ENCODE results near the gene AKR7A2.
A peak's percentile ranks its signal among the peaks of the same experiment; 100 is the strongest.

AKR7A2 gene

DNA sequence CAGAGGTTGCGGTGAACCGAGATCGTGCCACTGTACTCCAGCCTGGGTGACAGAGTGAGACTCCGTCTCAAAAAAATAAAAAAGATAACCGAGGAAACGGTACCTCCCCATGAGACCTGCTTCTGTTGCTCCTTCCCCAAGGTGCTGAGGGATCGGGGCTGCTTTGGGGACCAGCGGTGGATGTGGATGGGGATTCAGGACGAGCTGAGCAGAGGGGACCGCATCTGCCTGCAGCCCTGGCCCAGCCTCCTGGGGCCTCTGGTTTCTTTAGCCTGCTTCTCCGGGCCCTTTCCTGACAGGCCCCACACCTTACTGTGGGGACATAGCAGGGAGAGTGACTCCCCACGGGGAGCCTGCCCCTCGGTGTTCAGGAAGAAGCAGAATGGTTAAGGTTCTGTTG lies 17.2 kb upstream of the AKR7A2 start:
- no peaks in the 10 kb centered on the region for H3K4me1 Mint-ChIP-seq
- peaks cover 43% of the 10 kb centered on the region for H3K36me3 Mint-ChIP-seq (ENCODE audit: insufficient read depth)
- no peak for DNase-seq (ENCODE audit: low spot score in 2 of 2)
- peak overlapping the region; percentile 65 for H3K27ac Mint-ChIP-seq (ENCODE audit: low read depth)
- H3K4me3 Mint-ChIP-seq = peak overlapping the region; percentile 14
- no peaks in the 10 kb centered on the region for H3K9me3 Mint-ChIP-seq
- no peaks in the 10 kb centered on the region for H3K27me3 Mint-ChIP-seq
- no peak for ATAC-seq (replicated peaks; ENCODE audit: extremely low read depth, poor library complexity, severe bottlenecking)

DNA sequence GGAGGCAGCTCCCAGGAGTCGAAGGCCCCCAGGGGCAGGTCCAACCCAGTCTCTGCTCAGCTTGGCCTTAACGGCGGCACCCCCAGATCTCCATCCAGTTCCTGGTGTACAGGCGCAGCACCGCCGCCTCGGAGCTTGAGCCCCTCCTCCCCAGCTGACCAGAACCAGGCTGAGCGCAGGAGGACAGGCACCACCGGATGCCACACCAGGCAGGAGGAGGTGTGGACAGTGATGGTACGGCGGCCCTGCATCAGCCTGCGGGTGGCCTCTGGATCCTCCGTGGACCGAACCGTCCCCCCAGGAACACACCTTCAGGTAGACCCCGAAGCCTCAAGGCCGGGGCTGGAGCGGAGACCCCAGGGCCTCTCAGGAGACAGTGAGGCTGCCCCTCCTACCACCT lies 16.5 kb upstream of the AKR7A2 start:
- Mint-ChIP-seq H3K36me3 (ENCODE audit: insufficient read depth) (peaks cover 46% of the 10 kb centered on the region), H3K27ac (ENCODE audit: low read depth) (peak overlapping the region; percentile 71), H3K4me1 (no peaks in the 10 kb centered on the region), H3K9me3 (no peaks in the 10 kb centered on the region), H3K27me3 (no peaks in the 10 kb centered on the region), H3K4me3 (no peak overlapping the region)
- ATAC-seq (replicated peaks; ENCODE audit: extremely low read depth, poor library complexity, severe bottlenecking) (no peak), DNase-seq (ENCODE audit: low spot score in 2 of 2) (no peak)

DNA sequence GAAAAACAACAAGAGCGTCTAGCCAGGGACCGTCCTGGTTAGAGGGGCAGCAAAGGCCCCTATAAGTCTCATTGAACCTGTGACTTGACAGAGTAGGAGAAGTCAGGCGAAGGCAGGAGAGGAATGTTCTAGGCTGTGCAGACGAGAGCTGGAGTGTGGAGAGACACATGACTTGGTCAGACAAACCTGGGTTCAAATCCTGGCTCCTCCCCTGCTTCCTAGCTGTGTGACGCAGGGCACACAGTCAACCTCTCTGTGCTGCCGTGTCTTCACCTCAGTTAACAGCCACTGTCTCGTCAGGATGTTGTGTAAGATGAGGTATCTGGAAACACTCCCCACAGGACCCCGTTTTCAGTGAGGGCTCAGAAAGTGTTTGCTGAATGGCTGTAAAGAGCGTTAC lies 15.8 kb upstream of the AKR7A2 start:
- Mint-ChIP-seq H3K4me1 (no peaks in the 10 kb centered on the region), H3K4me3 (no peak overlapping the region), H3K36me3 (ENCODE audit: insufficient read depth) (peaks cover 48% of the 10 kb centered on the region), H3K27ac (ENCODE audit: low read depth) (peak overlapping the region; percentile 71), H3K9me3 (no peaks in the 10 kb centered on the region), H3K27me3 (no peaks in the 10 kb centered on the region)
- DNase-seq (ENCODE audit: low spot score in 2 of 2) (no peak), ATAC-seq (replicated peaks; ENCODE audit: extremely low read depth, poor library complexity, severe bottlenecking) (no peak)

DNA sequence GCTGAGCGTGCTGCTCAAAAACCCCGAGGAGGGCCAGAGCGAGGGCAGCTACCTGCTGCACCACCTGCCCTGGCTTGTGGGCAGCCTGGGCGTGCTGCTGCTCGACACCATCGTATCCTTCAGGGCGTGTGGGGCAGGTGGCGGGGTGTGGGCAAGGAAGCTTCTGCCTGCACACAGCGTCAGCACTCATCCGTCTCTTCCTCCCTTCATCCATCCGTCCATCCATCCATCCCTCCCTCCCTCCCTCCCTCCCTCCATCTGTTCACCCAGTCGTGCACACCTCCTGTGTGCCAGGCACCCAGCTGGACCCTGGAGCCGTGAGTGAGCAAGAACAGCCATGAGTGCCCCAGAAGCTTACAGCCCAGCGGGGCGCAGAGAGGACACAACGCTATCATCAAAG lies 15.4 kb upstream of the AKR7A2 start:
- Mint-ChIP-seq H3K36me3 (ENCODE audit: insufficient read depth) (peaks cover 50% of the 10 kb centered on the region), H3K27me3 (no peaks in the 10 kb centered on the region)

DNA sequence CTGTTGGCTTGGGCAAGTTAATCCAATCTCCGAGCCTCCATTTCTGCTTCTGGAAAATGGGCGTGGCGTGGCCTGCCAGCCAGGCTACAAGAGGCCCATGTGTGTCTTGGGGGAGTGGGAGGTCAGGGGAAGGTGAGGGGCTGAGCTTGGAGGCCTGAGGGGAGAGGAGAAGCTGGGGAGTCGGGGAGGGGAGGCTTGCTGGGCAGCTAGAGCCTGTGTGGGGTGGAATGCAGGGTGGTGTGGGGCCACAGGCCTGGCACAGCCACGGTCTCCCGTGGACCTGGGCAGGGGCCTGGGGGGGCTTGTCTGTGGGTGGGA lies 14.8 kb upstream of the AKR7A2 start:
- Mint-ChIP-seq H3K9me3 (no peaks in the 10 kb centered on the region), H3K27ac (ENCODE audit: low read depth) (peak overlapping the region; percentile 29), H3K4me3 (no peak overlapping the region), H3K4me1 (peaks cover 9% of the 10 kb centered on the region), H3K27me3 (no peaks in the 10 kb centered on the region), H3K36me3 (ENCODE audit: insufficient read depth) (peaks cover 52% of the 10 kb centered on the region)
- no peak for DNase-seq (ENCODE audit: low spot score in 2 of 2)
- ATAC-seq (replicated peaks; ENCODE audit: extremely low read depth, poor library complexity, severe bottlenecking) = no peak

More for the DNA sequence above, 15.4 kb upstream of the AKR7A2 start:
- peak overlapping the region; percentile 71 for H3K27ac Mint-ChIP-seq (ENCODE audit: low read depth)
- DNase-seq (ENCODE audit: low spot score in 2 of 2) = no peak
- no peak overlapping the region for H3K4me3 Mint-ChIP-seq
- no peaks in the 10 kb centered on the region for H3K9me3 Mint-ChIP-seq
- no peak for ATAC-seq (replicated peaks; ENCODE audit: extremely low read depth, poor library complexity, severe bottlenecking)
- peaks cover 3% of the 10 kb centered on the region for H3K4me1 Mint-ChIP-seq

DNA sequence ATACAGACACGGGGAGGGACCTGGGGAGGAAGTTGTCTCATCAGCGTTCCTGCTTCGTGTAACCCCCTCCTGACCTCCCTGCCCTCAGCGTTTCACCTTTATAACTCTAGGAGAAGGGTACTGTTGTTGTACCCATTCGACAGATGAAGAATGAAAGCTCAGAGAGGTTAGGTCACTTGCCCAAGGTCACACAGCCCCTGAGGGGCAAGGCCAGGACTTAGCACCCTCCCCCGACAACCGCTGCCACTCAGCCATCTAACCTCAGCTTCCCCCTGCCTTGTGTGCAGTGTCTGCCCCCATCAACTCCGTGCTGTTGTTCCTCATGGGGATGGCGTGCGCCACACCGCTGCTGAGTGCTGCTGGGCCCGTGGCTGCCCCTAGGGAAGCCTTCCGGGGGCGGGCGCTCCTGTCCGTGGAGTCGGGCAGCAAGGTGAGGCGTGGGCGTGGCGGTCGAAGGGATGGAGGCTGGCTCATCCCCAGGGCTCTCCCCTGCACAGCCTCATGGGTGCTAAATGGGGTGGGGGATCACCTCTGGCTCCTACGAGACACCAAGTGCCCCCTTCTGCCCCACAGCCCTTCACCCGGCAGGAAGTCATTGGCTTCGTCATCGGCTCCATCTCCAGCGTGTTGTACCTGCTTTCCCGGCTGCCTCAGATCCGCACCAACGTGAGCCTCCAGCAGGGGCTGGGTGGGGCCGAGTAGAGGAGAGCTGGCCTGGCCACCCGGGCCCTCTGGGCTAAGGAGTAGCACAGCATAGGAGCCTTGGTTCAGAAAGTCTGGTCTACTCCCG lies 14.2 kb upstream of the AKR7A2 start:
- no peak for ATAC-seq (replicated peaks; ENCODE audit: extremely low read depth, poor library complexity, severe bottlenecking)
- Mint-ChIP-seq H3K36me3 (ENCODE audit: insufficient read depth) (peaks cover 51% of the 10 kb centered on the region), H3K4me3 (no peak overlapping the region), H3K27me3 (no peaks in the 10 kb centered on the region), H3K9me3 (no peaks in the 10 kb centered on the region), H3K4me1 (peaks cover 10% of the 10 kb centered on the region), H3K27ac (ENCODE audit: low read depth) (peak overlapping the region; percentile 29)
- DNase-seq (ENCODE audit: low spot score in 2 of 2) = no peak

DNA sequence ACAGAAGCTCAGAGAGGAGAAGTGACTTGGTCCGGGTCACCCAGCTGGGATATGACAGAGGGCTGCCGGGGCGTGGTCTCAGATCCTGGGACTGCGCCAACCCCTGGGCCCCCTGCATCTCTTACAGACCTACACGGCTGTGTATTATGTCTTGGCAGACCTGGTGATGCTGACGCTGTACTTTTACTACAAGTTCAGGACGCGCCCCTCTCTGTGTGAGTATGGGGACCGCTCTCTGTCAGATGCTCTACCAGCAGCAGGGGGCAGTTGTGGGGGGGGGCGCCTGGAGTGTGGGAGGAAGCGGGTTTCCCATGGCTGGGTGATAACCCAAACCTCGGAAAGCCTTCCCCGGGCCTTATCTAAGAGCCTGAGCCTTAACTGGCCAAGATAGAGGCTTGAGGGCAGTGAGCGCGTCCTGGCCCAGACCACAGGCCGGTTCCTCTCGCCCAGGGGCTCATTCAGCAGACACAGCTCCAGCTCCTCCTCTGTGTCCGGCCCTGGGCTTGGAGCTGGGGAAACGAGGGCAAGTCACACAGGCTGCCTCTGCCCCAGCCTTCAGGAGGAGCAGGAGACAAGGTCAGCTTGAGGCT lies 13.5 kb upstream of the AKR7A2 start:
- DNase-seq (ENCODE audit: low spot score in 2 of 2) (no peak), ATAC-seq (replicated peaks; ENCODE audit: extremely low read depth, poor library complexity, severe bottlenecking) (no peak)
- H3K9me3 Mint-ChIP-seq = no peaks in the 10 kb centered on the region
- H3K27ac Mint-ChIP-seq (ENCODE audit: low read depth) = no peak overlapping the region
- H3K4me3 Mint-ChIP-seq = no peak overlapping the region
- H3K4me1 Mint-ChIP-seq = peaks cover 10% of the 10 kb centered on the region
- H3K27me3 Mint-ChIP-seq = no peaks in the 10 kb centered on the region
- H3K36me3 Mint-ChIP-seq (ENCODE audit: insufficient read depth) = peaks cover 53% of the 10 kb centered on the region

DNA sequence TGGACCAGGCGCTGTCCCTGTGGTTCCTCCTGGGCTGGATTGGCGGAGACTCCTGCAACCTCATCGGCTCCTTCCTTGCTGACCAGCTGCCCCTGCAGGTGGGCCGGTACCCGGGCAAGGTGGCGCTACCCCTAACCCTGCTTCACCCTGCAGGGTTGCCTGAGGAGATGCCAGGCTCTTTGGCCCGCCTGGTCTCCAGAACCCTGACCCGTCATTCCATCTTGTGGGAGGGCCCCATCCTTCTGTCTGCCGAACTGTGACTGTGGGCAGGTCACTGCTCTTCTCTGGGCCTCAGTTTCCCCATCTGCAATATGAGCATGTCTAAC lies 12.7 kb upstream of the AKR7A2 start:
- ATAC-seq (replicated peaks; ENCODE audit: extremely low read depth, poor library complexity, severe bottlenecking) = no peak
- no peak for DNase-seq (ENCODE audit: low spot score in 2 of 2)
- H3K27ac Mint-ChIP-seq (ENCODE audit: low read depth) = peak overlapping the region; percentile 55
- H3K36me3 Mint-ChIP-seq (ENCODE audit: insufficient read depth) = peaks cover 50% of the 10 kb centered on the region
- no peaks in the 10 kb centered on the region for H3K9me3 Mint-ChIP-seq
- H3K4me3 Mint-ChIP-seq = no peak overlapping the region
- H3K4me1 Mint-ChIP-seq = peaks cover 10% of the 10 kb centered on the region
- no peaks in the 10 kb centered on the region for H3K27me3 Mint-ChIP-seq

DNA sequence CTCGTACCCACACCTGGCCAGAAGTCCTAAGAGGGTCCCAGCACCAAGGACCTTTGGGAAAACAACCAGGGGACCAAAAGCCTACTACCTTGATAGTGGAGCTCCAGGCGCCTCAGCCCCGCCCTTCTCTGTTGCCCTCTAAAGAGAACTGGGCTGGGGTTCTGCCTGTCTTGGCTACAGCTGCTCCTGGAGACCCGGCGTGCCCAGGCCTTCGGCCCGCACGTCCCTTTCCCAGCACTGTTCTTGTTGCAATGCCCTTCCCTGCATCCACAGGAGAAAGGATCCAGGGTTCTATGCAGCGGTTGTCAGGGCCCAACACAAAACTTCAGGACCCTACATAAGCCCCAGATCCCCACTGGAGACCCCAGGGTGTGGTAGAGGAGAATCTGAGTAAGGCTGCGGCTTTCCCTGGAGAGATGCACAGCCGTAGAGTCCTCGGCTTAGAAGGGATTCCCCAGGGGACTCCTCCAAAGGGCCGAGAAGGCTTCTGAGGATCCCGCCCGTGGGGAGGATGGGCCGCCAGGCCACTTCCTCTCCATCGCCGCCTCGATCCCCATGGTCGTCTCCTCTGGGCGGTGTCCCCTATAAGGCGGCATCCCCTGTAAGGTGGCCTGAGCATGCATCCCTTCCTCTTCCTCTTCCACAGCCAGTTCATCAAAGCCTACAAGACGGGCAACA lies 12.2 kb upstream of the AKR7A2 start:
- Mint-ChIP-seq H3K4me3 (no peak overlapping the region), H3K4me1 (peaks cover 10% of the 10 kb centered on the region), H3K27me3 (no peaks in the 10 kb centered on the region), H3K9me3 (no peaks in the 10 kb centered on the region), H3K36me3 (ENCODE audit: insufficient read depth) (peaks cover 49% of the 10 kb centered on the region), H3K27ac (ENCODE audit: low read depth) (peak overlapping the region; percentile 55)
- DNase-seq (ENCODE audit: low spot score in 2 of 2) (no peak), ATAC-seq (replicated peaks; ENCODE audit: extremely low read depth, poor library complexity, severe bottlenecking) (no peak)

DNA sequence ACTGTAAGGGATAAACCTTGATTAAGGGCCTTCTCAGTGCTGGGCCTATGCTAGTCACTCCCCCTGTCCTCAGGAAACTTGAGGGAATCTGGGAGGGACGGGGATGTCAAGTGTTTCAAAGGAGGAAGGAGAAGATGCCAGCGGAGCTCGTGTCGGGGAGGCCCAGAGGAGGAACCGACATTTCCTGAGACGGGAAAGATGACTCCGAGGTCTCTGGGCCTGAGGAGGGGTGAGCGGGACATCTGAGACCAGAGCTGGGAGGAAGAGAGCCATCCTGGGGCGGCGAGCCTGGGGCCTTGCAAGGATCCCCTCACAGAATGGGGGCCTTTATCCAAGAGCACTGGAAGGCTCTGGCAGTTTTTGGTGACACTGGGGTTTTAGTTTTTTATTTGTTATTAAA lies 10.5 kb upstream of the AKR7A2 start:
- DNase-seq (ENCODE audit: low spot score in 2 of 2) (no peak), ATAC-seq (replicated peaks; ENCODE audit: extremely low read depth, poor library complexity, severe bottlenecking) (no peak)
- H3K36me3 Mint-ChIP-seq (ENCODE audit: insufficient read depth) = peaks cover 50% of the 10 kb centered on the region
- H3K27me3 Mint-ChIP-seq = no peaks in the 10 kb centered on the region
- H3K9me3 Mint-ChIP-seq = no peaks in the 10 kb centered on the region
- H3K4me1 Mint-ChIP-seq = peaks cover 10% of the 10 kb centered on the region
- H3K27ac Mint-ChIP-seq (ENCODE audit: low read depth) = no peak overlapping the region
- H3K4me3 Mint-ChIP-seq = no peak overlapping the region

DNA sequence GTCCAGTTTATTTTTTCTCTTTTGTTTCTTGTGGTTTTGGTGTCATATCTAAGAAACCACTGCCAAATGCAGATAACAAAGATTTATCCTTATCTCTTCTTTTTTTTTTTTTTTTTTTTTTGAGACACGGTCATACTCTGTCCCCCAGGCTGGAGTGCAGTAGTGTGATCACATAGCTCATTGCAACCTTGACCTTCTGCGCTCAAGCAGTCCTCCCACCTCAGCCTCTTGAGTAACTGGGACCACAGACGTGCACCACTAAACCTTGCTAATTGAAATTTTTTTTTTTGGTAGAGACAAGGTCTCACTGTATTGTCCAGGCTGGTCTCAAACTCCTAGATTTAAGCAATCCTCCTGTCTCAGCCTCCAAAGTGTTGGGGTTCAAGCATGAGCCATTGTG lies 9.1 kb upstream of the AKR7A2 start:
- no peaks in the 10 kb centered on the region for H3K27me3 Mint-ChIP-seq
- no peak overlapping the region for H3K27ac Mint-ChIP-seq (ENCODE audit: low read depth)
- H3K36me3 Mint-ChIP-seq (ENCODE audit: insufficient read depth) = peaks cover 46% of the 10 kb centered on the region
- ATAC-seq (replicated peaks; ENCODE audit: extremely low read depth, poor library complexity, severe bottlenecking) (no peak), DNase-seq (ENCODE audit: low spot score in 2 of 2) (no peak)
- peaks cover 12% of the 10 kb centered on the region for H3K4me1 Mint-ChIP-seq
- H3K4me3 Mint-ChIP-seq = no peak overlapping the region
- no peaks in the 10 kb centered on the region for H3K9me3 Mint-ChIP-seq

DNA sequence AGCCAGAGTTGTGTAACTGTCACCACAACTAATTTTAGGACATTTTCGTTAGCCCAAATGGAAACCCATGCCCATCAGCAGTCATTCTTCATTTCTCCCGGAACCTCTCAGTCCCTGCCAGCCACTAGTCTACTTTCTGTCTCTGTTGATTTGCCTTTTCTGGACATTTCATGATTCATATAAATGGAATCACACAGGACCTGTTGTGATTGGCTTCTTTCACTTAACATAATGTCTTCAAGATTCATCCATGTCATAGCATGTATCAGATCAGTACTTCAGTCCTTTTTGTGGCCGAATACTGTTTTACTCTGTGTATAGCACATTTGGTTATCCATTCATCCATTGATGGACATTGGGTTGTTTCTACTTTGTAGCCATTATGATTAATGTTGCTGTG lies 7.3 kb upstream of the AKR7A2 start:
- H3K36me3 Mint-ChIP-seq (ENCODE audit: insufficient read depth) = peaks cover 40% of the 10 kb centered on the region
- ATAC-seq (replicated peaks; ENCODE audit: extremely low read depth, poor library complexity, severe bottlenecking) = no peak
- no peaks in the 10 kb centered on the region for H3K9me3 Mint-ChIP-seq
- DNase-seq (ENCODE audit: low spot score in 2 of 2) = no peak
- H3K27me3 Mint-ChIP-seq = no peaks in the 10 kb centered on the region
- no peak overlapping the region for H3K27ac Mint-ChIP-seq (ENCODE audit: low read depth)
- no peak overlapping the region for H3K4me3 Mint-ChIP-seq
- H3K4me1 Mint-ChIP-seq = peaks cover 18% of the 10 kb centered on the region
